Astrocyte (in vitro differentiated cells and primary cell): ENCODE measurements around the gene R3HCC1L.

Source experiments
- CTCF ChIP-seq: IDR thresholded peaks from 2 replicates; pipeline ENCODE4 v1.5.1; 2011; ENCODE audit warnings: low read depth, mild to moderate bottlenecking, inconsistent platforms, low read length, moderate library complexity; ENCODE audit not compliant: insufficient read depth
- EZH2 ChIP-seq: IDR thresholded peaks from 2 replicates; pipeline ENCODE4 v1.6.1; 2012; ENCODE audit warnings: mild to moderate bottlenecking, low read length, inconsistent platforms; ENCODE audit not compliant: insufficient read depth

- TF ChIP-seq CTCF (no peak), EZH2 (no peak)
Measured at GRCh38 chr10:98287321-98287720, 152.9 kb downstream of the R3HCC1L start.
